DND-41 (cell line): ENCODE data around the gene DNAJC7.
A peak's percentile ranks its signal among the peaks of the same experiment; 100 is the strongest.

ENCODE experiments used
- ATAC-seq: fragments of 200-7000 bp; cut with Tn5 transposase; 3 replicates; pipeline ENCODE4 v1.9.1; 2021; ENCODE audit warnings: low read depth; ENCODE audit not compliant: insufficient read depth
- DNase-seq: peaks from one replicate; pipeline ENCODE4 v3.0.0-alpha.2; 2020
- H2AFZ ChIP-seq: 2 replicates; pipeline ENCODE4 v1.6.0; 2012; ENCODE audit warnings: low read depth, low read length
- H3K27ac ChIP-seq: 2 replicates; pipeline ENCODE4 v1.5.1; 2012; ENCODE audit warnings: low read length, inconsistent platforms
- H3K27me3 ChIP-seq: fragments of 200-600 bp; sonication (generic); 2 replicates; pipeline ENCODE4 v1.6.0; 2012; ENCODE audit warnings: low read length, mild to moderate bottlenecking, inconsistent platforms; ENCODE audit not compliant: insufficient read depth, poor library complexity
- H3K36me3 ChIP-seq: 2 replicates; pipeline ENCODE4 v1.5.1; 2012; ENCODE audit warnings: low read length, inconsistent platforms; ENCODE audit not compliant: insufficient read depth
- H3K4me1 ChIP-seq: 2 replicates; pipeline ENCODE4 v1.5.1; 2012; ENCODE audit warnings: mild to moderate bottlenecking, low read length; ENCODE audit not compliant: insufficient read depth
- H3K4me2 ChIP-seq: 2 replicates; pipeline ENCODE4 v1.6.0; 2012; ENCODE audit warnings: mild to moderate bottlenecking, moderate library complexity, low read length, inconsistent platforms; ENCODE audit not compliant: insufficient read depth
- H3K4me3 ChIP-seq, 2 experiments: fragments of 200-600 bp in 1 of 2; shearing (Covaris generic) in 1 of 2; 2 replicates each; pipeline ENCODE4 v1.5.1; 2012 to 2016; ENCODE audit warnings: inconsistent platforms in 2 of 2, low read length in 2 of 2, mild to moderate bottlenecking in 2 of 2, low read depth in 1 of 2, moderate library complexity in 1 of 2
- H3K79me2 ChIP-seq: 2 replicates; pipeline ENCODE4 v1.6.0; 2012; ENCODE audit warnings: low read length, inconsistent platforms; ENCODE audit not compliant: insufficient read depth
- H3K9ac ChIP-seq: 2 replicates; pipeline ENCODE4 v1.6.0; 2012; ENCODE audit warnings: low read depth, mild to moderate bottlenecking, inconsistent platforms, low read length, moderate library complexity
- H3K9me3 ChIP-seq: 2 replicates; pipeline ENCODE4 v1.5.1; 2012; ENCODE audit warnings: low read length, moderate library complexity, mild to moderate bottlenecking, inconsistent platforms; ENCODE audit not compliant: insufficient read depth, severe bottlenecking
- H4K20me1 ChIP-seq: 2 replicates; pipeline ENCODE4 v1.6.0; 2012; ENCODE audit warnings: low read length; ENCODE audit not compliant: insufficient read depth
- EZH2 ChIP-seq: IDR thresholded peaks from 3 replicates; pipeline ENCODE4 v1.6.1; 2012; ENCODE audit warnings: borderline replicate concordance, low read depth, mild to moderate bottlenecking, moderate library complexity, low read length, inconsistent platforms; ENCODE audit not compliant: severe bottlenecking
- TF ChIP-seq, protein P1 (sequence below): IDR thresholded peaks from 2 replicates; pipeline ENCODE4 v1.5.1; 2012; ENCODE audit warnings: borderline replicate concordance, low read length, moderate library complexity, mild to moderate bottlenecking; ENCODE audit not compliant: poor library complexity, severe bottlenecking; ENCODE audit errors: extremely low read depth

The DNAJC7 gene

DNA sequence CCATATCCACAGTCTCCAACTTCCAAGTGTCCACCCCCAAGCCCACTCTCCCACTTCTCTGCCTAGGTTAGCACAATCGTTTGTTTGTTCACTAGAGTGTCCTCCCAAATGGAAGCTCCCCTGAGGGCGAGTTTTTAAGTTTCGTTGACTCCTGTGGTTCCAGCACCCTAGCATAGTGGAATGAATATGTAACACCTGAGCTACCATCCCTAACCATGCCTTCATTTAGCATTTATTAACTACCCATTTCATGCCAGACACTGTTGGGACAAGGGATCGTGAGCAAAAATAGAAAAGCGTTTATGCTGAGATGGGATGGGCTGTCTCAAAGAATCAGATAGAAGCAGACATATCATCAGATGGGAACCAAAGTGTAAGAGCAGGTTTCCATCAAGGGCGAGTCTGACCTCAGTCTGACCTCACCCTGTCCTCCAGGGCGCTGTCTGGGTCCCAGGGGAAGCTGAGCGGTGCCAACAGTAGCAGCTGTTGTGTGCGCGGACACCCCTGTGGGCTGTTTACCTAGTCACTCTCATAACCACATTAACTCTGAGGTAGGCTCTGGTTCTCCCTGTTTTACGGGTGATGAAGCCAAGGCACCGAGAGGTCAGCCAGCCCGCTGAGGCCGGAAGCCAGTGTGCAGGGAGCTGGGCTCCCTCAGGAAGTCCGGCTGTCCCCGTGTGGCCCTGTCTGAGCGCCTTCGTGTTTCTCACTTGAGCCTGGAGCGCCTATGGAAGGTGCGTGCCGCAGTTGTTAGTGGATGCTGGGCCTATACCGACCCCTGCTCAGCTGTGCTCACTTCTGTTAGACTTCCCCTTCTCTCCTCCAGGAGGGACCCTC lies 44.5 kb downstream of the DNAJC7 start:
- Histone ChIP-seq H3K36me3 (peaks cover 93% of the 10 kb centered on the region), H3K4me3 (no peak overlapping the region), H3K27me3 (no peaks in the 10 kb centered on the region), H3K4me2 (no peak overlapping the region), H3K9me3 (no peaks in the 10 kb centered on the region), H3K4me1 (peaks cover 40% of the 10 kb centered on the region), H4K20me1 (peaks cover 62% of the 10 kb centered on the region), H2AFZ (no peak overlapping the region), H3K79me2 (peaks cover 59% of the 10 kb centered on the region), H3K27ac (no peak overlapping the region), H3K9ac (no peak overlapping the region)
- TF ChIP-seq EZH2: no peak
- TF ChIP-seq, protein P1, sequence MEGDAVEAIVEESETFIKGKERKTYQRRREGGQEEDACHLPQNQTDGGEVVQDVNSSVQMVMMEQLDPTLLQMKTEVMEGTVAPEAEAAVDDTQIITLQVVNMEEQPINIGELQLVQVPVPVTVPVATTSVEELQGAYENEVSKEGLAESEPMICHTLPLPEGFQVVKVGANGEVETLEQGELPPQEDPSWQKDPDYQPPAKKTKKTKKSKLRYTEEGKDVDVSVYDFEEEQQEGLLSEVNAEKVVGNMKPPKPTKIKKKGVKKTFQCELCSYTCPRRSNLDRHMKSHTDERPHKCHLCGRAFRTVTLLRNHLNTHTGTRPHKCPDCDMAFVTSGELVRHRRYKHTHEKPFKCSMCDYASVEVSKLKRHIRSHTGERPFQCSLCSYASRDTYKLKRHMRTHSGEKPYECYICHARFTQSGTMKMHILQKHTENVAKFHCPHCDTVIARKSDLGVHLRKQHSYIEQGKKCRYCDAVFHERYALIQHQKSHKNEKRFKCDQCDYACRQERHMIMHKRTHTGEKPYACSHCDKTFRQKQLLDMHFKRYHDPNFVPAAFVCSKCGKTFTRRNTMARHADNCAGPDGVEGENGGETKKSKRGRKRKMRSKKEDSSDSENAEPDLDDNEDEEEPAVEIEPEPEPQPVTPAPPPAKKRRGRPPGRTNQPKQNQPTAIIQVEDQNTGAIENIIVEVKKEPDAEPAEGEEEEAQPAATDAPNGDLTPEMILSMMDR: no peak
- peak; percentile 28 for DNase-seq
- peak; percentile 20; the same call in 1 of the 3 replicates for ATAC-seq

DNA sequence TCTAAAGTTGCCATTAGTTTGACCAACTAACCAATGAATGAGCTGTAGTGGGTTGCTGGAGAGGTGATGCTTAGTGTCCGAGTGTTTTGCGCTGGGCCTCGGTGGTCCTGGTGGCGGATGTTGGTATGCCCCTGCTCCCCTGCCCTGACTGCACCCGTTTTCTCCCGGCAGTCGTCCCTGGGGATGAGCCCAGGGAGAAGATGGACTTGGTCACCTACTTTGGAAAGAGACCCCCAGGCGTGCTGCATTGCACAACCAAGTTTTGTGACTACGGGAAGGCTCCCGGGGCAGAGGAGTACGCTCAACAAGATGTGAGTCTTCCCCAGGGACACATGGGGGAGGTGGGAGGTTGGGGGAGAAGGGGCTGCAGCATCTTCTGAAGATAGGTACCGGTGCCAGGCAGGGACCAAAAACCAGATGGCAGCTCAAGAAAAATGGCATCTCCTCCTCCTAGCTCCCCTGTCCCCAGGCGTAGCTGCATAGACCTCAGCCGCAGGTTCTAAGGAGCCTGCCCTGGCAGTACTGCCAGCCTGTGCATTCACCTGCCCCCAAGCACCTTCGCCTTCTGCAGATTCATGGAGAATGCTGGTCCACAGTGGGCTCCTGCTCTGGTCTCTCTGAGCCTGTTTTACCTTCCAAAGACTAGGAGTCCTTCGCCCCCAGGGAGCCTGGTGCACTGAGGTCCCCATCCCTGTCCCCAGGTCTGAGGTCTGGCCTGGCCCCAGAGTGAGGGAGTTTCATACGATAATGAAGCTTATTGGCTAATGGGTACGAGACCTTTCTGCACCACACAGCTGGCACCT lies 45.3 kb downstream of the DNAJC7 start:
- DNase-seq: no peak
- H3K79me2 ChIP-seq: peaks cover 68% of the 10 kb centered on the region
- no peak overlapping the region for H3K9ac ChIP-seq
- H3K36me3 ChIP-seq: peaks cover 84% of the 10 kb centered on the region
- TF ChIP-seq EZH2: no peak
- TF ChIP-seq, protein P1: no peak
- ATAC-seq: no peak
- no peak overlapping the region for H3K27ac ChIP-seq
- no peak overlapping the region for H2AFZ ChIP-seq
- peaks cover 46% of the 10 kb centered on the region for H3K4me1 ChIP-seq
- H4K20me1 ChIP-seq: peaks cover 68% of the 10 kb centered on the region
- H3K9me3 ChIP-seq: no peaks in the 10 kb centered on the region
- H3K4me3 ChIP-seq: no peak overlapping the region
- H3K4me2 ChIP-seq: peak overlapping the region; percentile 20; the same call in 1 of the 2 replicates
- H3K27me3 ChIP-seq: no peaks in the 10 kb centered on the region

DNA sequence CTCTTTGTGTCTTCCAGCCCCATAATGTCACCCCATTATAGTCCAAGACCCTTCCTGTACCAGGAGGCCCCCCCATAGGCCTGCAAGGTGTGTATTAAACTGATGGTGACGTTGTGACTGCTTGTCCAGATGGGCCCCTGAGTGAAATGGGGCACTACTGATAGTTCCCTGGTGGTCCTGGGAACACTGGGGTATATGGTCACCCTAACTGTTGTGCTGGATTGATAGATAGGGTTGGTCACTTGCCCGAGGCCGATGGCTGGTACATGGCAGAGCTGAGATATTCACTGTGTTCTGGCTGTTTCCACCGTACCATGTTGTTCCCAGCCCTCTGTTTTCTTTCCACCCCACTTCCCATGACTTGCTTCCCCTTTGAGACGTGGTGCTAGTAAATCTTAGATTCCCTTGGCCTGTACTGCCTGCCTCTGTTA lies 46.3 kb downstream of the DNAJC7 start:
- peaks cover 76% of the 10 kb centered on the region for H3K79me2 ChIP-seq
- H3K27me3 ChIP-seq: no peaks in the 10 kb centered on the region
- peaks cover 68% of the 10 kb centered on the region for H4K20me1 ChIP-seq
- no peak for TF ChIP-seq EZH2
- TF ChIP-seq, protein P1: no peak
- ATAC-seq (no peak), DNase-seq (no peak)
- no peak overlapping the region for H3K9ac ChIP-seq
- H3K4me1 ChIP-seq: peaks cover 50% of the 10 kb centered on the region
- H2AFZ ChIP-seq: no peak overlapping the region
- no peaks in the 10 kb centered on the region for H3K9me3 ChIP-seq
- H3K36me3 ChIP-seq: peaks cover 74% of the 10 kb centered on the region
- peak overlapping the region; percentile 24 for H3K4me2 ChIP-seq
- no peak overlapping the region for H3K27ac ChIP-seq
- H3K4me3 ChIP-seq: 0 out of 4 replicates have a peak overlapping the region, but pooled peaks of 1 of the 2 experiments have one; percentile 0
